ENCODE results near the gene PDGFA. TPM values are rescaled to one million over a fixed set of nuclear protein-coding genes. Genes with fewer than 3 reads are reported as not detected.

Gene PDGFA
- total RNA-seq, 4 donors from 2014 or later, result 20.9 to 35.1 (median 33.6) TPM

DNA sequence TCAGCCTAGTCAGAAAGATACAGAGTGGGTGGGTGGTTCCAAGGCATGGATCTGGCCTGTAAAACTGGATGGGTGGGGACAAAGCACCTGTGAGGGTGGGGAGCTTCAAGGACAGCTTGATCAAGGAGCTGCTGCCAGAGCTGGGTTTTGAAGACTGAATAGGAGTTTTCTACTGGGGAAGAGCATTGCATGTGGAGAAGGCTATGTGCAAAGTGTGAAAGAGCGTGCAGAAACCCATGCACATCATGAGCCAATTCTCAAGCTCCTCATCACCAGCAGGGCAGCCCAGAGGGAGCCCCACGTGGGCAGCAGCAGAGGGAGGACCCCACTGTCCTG is 58.6 kb downstream of the PDGFA start:
- H3K36me3 ChIP-seq, result no peaks in the 10 kb centered on the region
- peaks cover 0 to 3% of the 10 kb centered on the region in 2 donors for H3K4me1 ChIP-seq
- no peaks in the 10 kb centered on the region for H3K9me3 ChIP-seq
- H3K27me3 ChIP-seq, result no peaks in the 10 kb centered on the region
- DNase-seq, result no peak
- H3K27ac ChIP-seq, result no peak overlapping the region
- TF ChIP-seq, protein P1, sequence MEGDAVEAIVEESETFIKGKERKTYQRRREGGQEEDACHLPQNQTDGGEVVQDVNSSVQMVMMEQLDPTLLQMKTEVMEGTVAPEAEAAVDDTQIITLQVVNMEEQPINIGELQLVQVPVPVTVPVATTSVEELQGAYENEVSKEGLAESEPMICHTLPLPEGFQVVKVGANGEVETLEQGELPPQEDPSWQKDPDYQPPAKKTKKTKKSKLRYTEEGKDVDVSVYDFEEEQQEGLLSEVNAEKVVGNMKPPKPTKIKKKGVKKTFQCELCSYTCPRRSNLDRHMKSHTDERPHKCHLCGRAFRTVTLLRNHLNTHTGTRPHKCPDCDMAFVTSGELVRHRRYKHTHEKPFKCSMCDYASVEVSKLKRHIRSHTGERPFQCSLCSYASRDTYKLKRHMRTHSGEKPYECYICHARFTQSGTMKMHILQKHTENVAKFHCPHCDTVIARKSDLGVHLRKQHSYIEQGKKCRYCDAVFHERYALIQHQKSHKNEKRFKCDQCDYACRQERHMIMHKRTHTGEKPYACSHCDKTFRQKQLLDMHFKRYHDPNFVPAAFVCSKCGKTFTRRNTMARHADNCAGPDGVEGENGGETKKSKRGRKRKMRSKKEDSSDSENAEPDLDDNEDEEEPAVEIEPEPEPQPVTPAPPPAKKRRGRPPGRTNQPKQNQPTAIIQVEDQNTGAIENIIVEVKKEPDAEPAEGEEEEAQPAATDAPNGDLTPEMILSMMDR (IDR thresholded peaks at IDR 0.05), result no peak
- TF ChIP-seq POLR2A (IDR thresholded peaks at IDR 0.05), result no peak
- H3K4me3 ChIP-seq, result no peak overlapping the region
- intact Hi-C loops (cut with DNase I; ENCODE audit: low total_unique reads), result no loop called here

DNA sequence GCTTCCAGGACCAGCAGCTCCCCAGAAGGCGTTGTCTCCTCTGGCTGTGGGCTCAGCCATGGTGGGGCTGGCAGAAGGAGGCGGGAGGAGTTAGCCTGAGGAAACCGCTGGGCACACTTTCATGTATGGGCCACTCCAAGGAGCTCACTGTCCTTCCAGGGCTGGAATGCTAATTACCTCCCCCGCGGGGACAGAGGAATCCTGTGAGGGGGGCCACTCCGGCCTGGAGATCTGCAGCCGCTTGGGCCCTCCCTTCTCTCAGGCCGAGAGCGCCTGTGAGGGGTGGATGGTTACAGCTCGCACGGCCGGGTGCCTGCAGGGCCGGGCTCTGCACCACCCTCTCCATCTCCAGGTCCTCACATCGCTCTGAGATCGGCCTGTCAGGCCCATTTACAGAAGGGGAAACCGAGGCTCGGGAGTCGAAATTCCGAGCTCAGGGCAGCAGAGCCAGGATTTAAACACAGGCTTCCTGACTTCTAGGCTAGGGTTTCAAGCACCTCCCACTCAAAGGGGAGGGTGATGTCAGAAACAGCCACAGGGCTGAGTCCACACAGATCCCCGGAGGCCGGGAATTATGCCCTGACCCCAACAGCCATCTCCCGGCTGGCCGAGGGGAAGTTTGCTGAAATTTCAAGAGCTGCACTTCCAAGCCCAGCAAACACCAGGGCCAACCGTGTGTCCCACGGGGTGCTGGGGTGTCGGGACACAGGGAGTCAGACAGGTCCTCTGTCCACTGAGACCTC is 59.1 kb downstream of the PDGFA start:
- H3K27ac ChIP-seq, result no peak overlapping the region
- no peaks in the 10 kb centered on the region for H3K36me3 ChIP-seq
- TF ChIP-seq, protein P1 (IDR thresholded peaks at IDR 0.05), result no peak
- no peak for TF ChIP-seq POLR2A (IDR thresholded peaks at IDR 0.05)
- H3K4me1 ChIP-seq, result peaks cover 0 to 3% of the 10 kb centered on the region in 2 donors
- intact Hi-C loops (cut with DNase I; ENCODE audit: low total_unique reads), result no loop called here
- DNase-seq, result no peak
- no peak overlapping the region for H3K4me3 ChIP-seq
- H3K27me3 ChIP-seq, result no peaks in the 10 kb centered on the region
- H3K9me3 ChIP-seq, result no peaks in the 10 kb centered on the region

DNA sequence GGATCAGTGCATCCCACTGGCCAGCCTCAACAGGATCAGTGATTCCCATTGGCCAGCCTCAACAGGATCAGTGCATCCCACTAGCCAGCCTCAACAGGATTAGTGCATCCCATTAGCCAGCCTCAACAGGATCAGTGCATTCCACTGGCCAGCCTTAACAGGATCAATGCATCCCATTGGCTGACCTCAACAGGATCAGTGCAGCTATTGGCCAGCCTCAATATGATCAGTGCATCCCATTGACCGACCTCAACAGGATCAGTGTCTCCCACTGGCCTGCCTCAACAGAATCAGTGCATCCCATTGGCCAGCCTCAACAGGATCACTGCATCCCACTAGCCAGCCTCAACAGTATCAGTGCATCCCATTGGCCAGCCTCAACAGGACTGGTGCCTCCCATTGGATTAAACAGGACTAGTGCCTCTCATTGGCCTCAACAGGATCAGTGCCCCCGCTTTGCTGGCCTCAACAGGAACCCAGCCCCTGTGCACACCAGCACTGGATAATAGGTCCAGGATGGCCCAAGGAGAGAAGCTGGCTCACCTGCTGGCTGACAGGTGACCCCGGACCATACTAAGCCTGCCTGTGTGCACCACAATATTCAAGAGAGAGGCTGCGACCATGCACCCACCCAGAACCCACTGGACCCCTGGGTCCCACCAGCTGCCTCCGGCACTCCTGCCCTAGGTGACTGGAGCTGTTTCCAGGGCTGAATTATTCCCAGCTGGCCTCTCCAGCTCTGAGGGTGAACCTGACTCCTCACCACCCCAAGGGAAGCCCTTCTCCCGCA is 59.9 kb downstream of the PDGFA start:
- intact Hi-C loops (cut with DNase I; ENCODE audit: low total_unique reads), result no loop called here
- Histone ChIP-seq H3K9me3 (no peaks in the 10 kb centered on the region), H3K36me3 (no peaks in the 10 kb centered on the region), H3K27ac (no peak overlapping the region), H3K4me3 (no peak overlapping the region), H3K4me1 (no peaks in the 10 kb centered on the region), H3K27me3 (no peaks in the 10 kb centered on the region)
- TF ChIP-seq, protein P1 (IDR thresholded peaks at IDR 0.05), result no peak
- no peak for TF ChIP-seq POLR2A (IDR thresholded peaks at IDR 0.05)
- DNase-seq, result no peak

DNA sequence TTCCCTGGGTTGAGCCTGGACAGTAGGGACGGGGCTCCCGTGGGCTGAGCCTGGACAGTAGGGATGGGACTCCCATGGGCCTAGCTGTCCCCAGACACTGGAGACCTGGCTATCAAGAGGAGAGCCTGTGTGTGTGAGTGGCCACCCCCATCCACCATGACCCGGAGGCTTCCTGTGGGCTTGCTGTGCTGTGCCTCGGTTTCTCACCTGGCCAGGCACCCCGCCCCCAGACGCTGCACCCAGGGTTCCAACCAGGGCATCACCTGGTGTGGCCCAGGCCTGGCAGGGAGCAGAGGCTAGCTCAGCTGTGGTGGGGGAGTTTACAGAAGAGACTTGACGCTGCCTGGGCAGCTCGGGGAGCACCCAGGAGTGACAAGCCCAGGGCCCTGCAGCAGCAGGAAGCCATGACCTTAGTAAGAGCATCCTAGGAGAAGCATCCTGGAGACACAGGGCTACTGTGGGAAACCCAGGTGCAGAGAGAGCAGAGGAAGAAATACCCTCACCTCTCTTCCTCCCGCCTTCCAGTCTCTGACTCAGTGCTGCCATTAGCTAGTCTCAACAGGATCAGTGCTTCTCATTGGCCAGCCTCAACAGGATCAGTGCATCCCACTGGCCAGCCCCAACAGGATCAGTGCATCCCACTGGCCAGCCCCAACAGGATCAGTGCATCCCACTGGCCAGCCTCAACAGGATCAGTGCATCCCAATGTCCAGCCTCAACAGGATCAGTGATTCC is 61.0 kb downstream of the PDGFA start:
- DNase-seq, result no peak
- H3K4me1 ChIP-seq, result no peaks in the 10 kb centered on the region
- no peak overlapping the region for H3K27ac ChIP-seq
- H3K9me3 ChIP-seq, result no peaks in the 10 kb centered on the region
- no peaks in the 10 kb centered on the region for H3K36me3 ChIP-seq
- no peaks in the 10 kb centered on the region for H3K27me3 ChIP-seq
- TF ChIP-seq, protein P1 (IDR thresholded peaks at IDR 0.05), result no peak
- TF ChIP-seq POLR2A (IDR thresholded peaks at IDR 0.05), result no peak
- intact Hi-C loops (cut with DNase I; ENCODE audit: low total_unique reads), result no loop called here
- no peak overlapping the region for H3K4me3 ChIP-seq
